Activated CD8-positive, alpha-beta memory T cell treated with anti-CD3 and anti-CD28 coated beads for 4 hours (primary cell): ENCODE data around the gene CHST7.

Experiments
- DNase-seq, 2 donors: peaks; one replicate each; pipeline ENCODE4 v3.0.0-alpha.2; 2020; ENCODE audit warnings: low read depth in 2 of 2

CHST7 gene

DNA sequence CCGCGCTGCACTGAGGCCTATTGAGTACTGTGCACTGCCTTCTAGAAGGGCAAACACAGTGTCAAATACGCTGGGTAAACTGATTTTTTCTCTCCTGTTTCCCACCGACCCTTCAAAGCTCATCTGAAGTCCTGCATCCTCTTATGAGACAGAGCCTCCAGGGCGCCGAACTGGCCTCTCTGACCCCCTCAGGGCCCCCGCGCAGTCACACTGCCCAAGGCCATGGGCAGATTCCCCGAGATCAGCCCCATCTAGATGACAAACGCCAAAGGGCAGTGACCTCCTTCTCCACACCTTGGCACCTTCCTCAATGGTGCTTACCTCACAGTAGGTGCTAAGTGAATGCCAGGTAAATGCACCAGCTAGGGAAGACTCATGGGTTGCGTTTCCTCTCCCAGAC lies 34.4 kb downstream of the CHST7 start:
- DNase-seq: no peak

DNA sequence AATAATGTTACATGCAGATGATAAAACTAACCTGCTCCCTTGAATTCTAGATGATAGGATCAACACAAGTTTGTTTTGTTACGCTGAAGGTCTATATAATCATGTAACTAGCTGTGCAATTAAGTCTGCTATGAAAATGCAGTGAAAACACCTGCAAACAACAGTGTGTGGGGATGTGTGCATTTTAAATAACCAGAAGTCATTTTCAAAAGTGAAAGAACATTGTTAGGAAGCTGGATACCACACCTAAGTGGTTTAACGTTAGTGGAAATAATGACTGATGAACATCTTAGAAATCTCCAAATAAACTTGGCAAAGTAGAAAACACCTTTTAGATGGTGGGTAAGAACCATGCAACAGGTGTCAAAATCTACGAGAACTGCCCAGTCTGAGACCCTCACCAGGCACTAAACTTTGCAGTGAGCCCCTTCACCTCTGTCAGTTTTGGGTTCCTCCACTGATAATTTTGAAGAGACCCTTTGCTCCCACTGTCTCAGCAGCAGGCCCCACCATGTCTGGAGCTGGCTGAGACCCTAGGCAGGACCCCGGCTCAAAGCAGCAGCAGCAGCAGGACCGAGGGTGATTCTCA lies 36.6 kb downstream of the CHST7 start:
- DNase-seq: no peak

GRCh38 chrX:46611658-46612362 lies 38.2 kb downstream of the CHST7 start:
- no peak for DNase-seq

DNA sequence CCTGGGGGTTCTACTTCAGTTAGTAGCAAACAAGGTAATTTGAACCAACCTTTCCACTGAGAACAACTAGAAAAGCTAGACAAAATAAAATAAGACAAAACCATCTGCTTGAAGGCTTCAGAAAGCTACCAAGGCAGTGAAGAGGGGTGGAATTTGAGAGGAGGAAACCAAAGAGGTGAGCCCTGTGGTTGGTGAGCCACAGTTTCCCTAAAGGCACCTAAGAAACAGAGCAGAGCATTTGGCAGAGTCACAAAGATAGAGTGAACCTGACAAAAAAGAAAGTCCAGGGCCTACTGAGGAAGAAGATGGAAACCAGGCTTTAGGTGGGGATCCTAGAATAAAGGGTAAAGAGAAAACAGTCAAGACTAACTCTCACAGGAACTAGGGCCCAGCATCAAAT lies 44.3 kb downstream of the CHST7 start:
- no peak for DNase-seq

DNA sequence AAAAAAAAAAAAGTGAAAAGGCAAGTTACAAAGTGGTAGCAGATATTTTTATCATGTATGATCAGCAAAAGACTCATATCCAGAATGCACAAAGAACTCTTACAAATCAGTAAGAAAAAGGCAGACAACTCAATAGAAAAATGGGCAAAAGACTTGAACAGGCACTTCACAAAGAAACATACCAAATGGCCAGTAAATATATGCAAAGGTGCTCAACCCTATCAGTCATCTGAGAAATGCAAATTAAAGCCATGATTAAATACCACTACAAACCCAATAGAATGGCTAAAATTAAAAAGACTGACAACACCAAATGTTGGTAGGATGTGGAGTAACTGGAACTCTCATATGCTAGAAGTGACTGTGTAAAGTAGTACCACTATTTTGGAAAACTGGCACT lies 45.4 kb downstream of the CHST7 start:
- DNase-seq: no peak

- DNase-seq: no peak
Measured at GRCh38 chrX:46620505-46620904, 46.9 kb downstream of the CHST7 start.

GRCh38 chrX:46621572-46621971 lies 48.0 kb downstream of the CHST7 start:
- no peak for DNase-seq

DNA sequence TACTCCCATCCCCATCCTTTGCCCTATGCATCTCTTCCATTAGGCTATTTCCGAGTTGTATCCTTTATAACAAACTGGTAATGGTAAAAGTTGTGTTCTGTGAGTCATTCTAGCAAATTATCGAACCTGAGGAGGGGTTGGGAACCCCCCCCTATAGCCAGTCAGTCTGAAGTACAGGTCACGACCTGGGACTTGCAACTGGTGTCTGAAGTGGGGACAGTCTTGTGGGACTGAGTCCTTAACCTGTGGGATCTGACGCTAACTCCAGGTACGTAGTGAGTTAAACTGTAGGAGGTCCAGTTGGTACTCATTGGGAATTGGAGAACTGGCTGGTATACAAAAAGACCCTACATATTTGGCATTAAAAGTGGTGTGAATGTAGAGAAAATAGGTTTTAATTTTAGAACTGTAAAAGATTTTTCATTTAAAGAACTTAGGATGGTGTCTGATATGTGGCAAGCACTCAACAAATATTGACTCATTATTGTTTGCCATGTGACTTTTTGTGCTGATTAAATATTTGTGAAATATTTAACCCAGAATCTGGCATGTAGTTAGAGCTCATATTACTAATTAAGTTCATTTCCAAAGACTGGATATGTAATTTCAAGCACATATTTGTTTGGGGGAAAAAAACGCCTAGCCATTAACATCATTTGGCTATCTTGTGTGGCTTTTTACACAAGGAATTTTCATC lies 50.7 kb downstream of the CHST7 start:
- DNase-seq: no peak

GRCh38 chrX:46626566-46626965 lies 53.0 kb downstream of the CHST7 start:
- DNase-seq: no peak

- DNase-seq: no peak
Measured at GRCh38 chrX:46627062-46627461, 53.5 kb downstream of the CHST7 start.

DNA sequence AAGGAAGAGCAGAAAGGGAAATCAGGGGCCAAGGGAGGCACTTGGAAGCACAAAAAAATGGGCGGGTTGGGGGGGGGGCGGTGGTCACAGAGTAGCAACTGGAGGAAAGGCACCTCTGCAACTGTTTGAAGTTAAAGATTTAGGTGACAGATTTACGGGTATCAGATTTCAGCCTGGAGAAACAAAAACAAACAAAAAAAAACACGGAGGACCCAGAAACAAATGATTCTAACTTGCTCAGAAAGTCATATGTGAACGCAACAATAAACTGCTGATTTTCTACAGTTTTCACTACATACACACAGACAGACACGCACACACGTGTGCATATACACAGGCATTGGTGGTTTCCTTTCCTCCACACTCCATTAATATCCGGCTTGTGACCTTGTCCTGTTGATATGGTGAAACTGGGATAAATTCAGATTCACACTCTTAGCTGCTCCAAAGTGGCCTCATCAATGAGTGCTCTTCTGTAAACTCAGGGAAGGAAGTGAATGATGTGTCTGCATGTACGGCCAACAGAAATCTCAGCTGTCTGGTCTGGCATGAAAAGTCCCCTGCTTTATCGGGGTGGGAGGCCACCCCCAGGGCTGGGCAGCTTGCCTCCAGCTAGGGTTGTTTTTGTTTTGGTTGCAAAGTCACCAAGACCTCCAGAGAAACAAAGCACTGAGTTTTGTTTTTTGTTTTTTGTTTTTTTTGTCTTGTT lies 54.3 kb downstream of the CHST7 start:
- DNase-seq: no peak

GRCh38 chrX:46628460-46629371 lies 55.2 kb downstream of the CHST7 start:
- no peak for DNase-seq

GRCh38 chrX:46630141-46630540 lies 56.6 kb downstream of the CHST7 start:
- no peak for DNase-seq

GRCh38 chrX:46634577-46634976 lies 61.0 kb downstream of the CHST7 start:
- DNase-seq: no peak

DNA sequence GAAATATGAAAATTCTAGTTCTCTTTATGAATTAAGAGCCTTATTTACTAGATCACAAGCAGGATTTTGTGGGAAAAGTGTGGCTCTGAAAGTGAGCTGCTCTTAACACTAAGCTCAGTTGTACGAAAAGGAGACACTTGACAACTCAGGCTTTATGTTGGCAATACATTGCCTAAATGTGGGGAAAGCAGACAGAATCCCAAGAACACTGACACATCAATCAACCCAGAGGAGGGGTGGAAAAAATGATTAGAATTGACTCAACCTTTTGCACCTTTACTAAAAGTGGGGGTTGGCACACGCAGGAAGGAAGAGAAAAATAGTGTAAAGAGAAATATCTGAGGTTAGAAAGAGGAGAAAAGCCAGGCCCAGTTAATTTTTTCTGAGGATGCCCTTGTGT lies 61.6 kb downstream of the CHST7 start:
- DNase-seq: no peak

- DNase-seq: no peak
Measured at GRCh38 chrX:46636223-46636622, 62.7 kb downstream of the CHST7 start.

DNA sequence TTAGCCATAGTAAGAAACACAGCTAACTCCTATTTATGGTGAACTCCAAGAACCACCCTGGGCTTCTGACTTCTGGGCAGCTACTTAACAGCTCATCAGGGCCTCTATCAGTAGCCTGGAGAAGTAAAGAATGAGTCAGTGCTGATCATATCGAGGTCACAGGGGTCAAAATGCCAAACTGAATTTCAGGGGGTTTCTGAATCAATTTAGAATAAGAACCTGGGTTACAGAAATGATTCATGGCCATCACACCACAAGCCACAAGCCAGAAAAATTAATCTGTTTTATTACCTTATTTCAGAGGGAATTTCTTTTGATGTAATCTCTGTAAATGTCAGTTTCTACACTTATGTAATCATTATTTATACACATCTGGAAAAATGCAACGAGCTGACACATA lies 64.4 kb downstream of the CHST7 start:
- DNase-seq: no peak

DNA sequence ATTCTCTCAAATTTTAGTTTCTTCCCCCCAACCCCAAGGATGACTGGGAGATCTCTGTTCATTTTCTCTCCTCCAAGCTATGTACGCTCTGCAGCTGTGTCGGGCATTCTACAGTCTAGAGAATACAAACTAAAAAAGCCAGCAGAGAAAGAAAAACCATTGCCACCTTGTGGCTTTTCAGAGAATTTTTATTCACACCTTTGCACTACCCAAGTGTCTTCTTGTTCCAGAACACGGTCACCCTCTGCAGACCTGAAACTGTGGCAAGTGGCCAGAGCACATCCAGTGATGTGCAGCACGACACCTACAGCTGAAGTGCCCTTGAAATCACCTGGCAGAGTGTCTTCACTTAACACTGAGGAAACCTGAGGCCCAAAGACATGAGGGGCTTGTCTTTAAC lies 68.6 kb downstream of the CHST7 start:
- DNase-seq: no peak

DNA sequence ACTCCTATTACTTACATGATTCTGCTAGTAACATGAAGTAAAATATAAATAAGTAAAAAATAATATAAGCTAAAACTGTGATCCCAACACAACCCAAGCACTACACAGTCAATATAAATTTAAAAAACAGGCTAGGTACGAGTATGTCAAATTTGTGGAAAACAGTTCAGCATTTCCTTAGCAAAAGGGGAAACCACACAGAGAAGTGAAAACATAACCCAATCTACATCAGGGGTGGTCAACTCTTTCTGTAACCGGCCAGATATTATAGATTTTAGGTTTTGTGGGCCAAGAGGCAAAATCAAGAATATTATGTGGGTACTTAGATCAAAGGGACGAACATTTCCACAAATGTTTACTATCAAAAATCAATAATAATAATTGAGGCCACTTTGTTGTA lies 70.1 kb downstream of the CHST7 start:
- no peak for DNase-seq

- DNase-seq: no peak
Measured at GRCh38 chrX:46645614-46646013, 72.0 kb downstream of the CHST7 start.

GRCh38 chrX:46647251-46647650 lies 73.7 kb downstream of the CHST7 start:
- DNase-seq: no peak
